H1 (cell line): Measurements from ENCODE around the gene OGDH.

ENCODE experiments used
- EZH2 ChIP-seq: fragments of 200-600 bp; sonication (generic); IDR thresholded peaks from 2 replicates; pipeline ENCODE4 v1.7.1; 2012; ENCODE audit warnings: low read depth, mild to moderate bottlenecking, moderate library complexity, low read length, inconsistent platforms; ENCODE audit not compliant: severe bottlenecking
- TF ChIP-seq, protein P1 (sequence below), 3 experiments: IDR thresholded peaks; 1 replicate in 2 of 3; 2 replicates in 1 of 3; pipeline versions ENCODE4 v1.5.1 to v1.6.1; 2011; ENCODE audit warnings: low read length in 3 of 3, mild to moderate bottlenecking in 3 of 3, inconsistent platforms in 2 of 3, low read depth in 1 of 3, moderate library complexity in 1 of 3; ENCODE audit not compliant: insufficient read depth in 1 of 3; ENCODE audit errors: control extremely low read depth in 1 of 3

GRCh38 chr7:44735403-44736165 lies 129.2 kb downstream of the OGDH start:
- no peak for TF ChIP-seq EZH2
- TF ChIP-seq, protein P1, sequence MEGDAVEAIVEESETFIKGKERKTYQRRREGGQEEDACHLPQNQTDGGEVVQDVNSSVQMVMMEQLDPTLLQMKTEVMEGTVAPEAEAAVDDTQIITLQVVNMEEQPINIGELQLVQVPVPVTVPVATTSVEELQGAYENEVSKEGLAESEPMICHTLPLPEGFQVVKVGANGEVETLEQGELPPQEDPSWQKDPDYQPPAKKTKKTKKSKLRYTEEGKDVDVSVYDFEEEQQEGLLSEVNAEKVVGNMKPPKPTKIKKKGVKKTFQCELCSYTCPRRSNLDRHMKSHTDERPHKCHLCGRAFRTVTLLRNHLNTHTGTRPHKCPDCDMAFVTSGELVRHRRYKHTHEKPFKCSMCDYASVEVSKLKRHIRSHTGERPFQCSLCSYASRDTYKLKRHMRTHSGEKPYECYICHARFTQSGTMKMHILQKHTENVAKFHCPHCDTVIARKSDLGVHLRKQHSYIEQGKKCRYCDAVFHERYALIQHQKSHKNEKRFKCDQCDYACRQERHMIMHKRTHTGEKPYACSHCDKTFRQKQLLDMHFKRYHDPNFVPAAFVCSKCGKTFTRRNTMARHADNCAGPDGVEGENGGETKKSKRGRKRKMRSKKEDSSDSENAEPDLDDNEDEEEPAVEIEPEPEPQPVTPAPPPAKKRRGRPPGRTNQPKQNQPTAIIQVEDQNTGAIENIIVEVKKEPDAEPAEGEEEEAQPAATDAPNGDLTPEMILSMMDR (IDR thresholded peaks at IDR 0.05; ENCODE audit: control extremely low read depth in 1 of 3, insufficient read depth in 1 of 3, low read depth in 1 of 3, low read length in 3 of 3), result no peak
